Activated naive CD8-positive, alpha-beta T cell treated with anti-CD3 and anti-CD28 coated beads, Interleukin-2, amount 50 U/mL, for 24 hours (primary cell): ENCODE results near the gene LHB.
A peak's percentile ranks its signal among the peaks of the same experiment; 100 is the strongest.
"Not testable (repeated sequence)": the region's sequence is repeated elsewhere in the genome, so short reads cannot be mapped to it uniquely, and the experiment has no call there.

ENCODE experiments used
- ATAC-seq: fragments of 150-1000 bp; cut with Tn5 transposase; one replicate; pipeline ENCODE4 v1.10.0; 2021
- DNase-seq: peaks from one replicate; pipeline ENCODE4 v3.0.0; 2021
- H3K27ac Mint-ChIP-seq: one replicate; pipeline ENCODE4 v1.8.0; 2021; ENCODE audit warnings: mild to moderate bottlenecking, mixed read lengths
- H3K27me3 Mint-ChIP-seq: one replicate; pipeline ENCODE4 v1.8.0; 2021; ENCODE audit warnings: mixed read lengths
- H3K36me3 Mint-ChIP-seq: one replicate; pipeline ENCODE4 v1.8.0; 2021; ENCODE audit warnings: low read depth, mixed read lengths
- H3K4me1 Mint-ChIP-seq: one replicate; pipeline ENCODE4 v1.8.0; 2021; ENCODE audit warnings: mixed read lengths
- H3K4me3 Mint-ChIP-seq: one replicate; pipeline ENCODE4 v1.8.0; 2021; ENCODE audit warnings: mild to moderate bottlenecking, moderate library complexity, mixed read lengths
- H3K9me3 Mint-ChIP-seq: one replicate; pipeline ENCODE4 v1.8.0; 2021; ENCODE audit warnings: mixed read lengths

Gene LHB

GRCh38 chr19:49022116-49022515 is 5.2 kb upstream of the LHB start:
- Mint-ChIP-seq H3K4me1 (peaks cover 33% of the 10 kb centered on the region), H3K27ac (no peak overlapping the region), H3K27me3 (peaks cover 8% of the 10 kb centered on the region), H3K4me3 (no peak overlapping the region), H3K9me3 (no peaks in the 10 kb centered on the region), H3K36me3 (no peaks in the 10 kb centered on the region)
- ATAC-seq = no peak
- no peak for DNase-seq

GRCh38 chr19:49020931-49021895 is 4.3 kb upstream of the LHB start:
- H3K27me3 Mint-ChIP-seq = peaks cover 8% of the 10 kb centered on the region
- ATAC-seq (peak; percentile 9), DNase-seq (no peak)
- H3K4me3 Mint-ChIP-seq = no peak overlapping the region
- no peaks in the 10 kb centered on the region for H3K36me3 Mint-ChIP-seq
- peaks cover 33% of the 10 kb centered on the region for H3K4me1 Mint-ChIP-seq
- no peaks in the 10 kb centered on the region for H3K9me3 Mint-ChIP-seq
- H3K27ac Mint-ChIP-seq = peak overlapping the region; percentile 16

- H3K4me1 Mint-ChIP-seq = peaks cover 33% of the 10 kb centered on the region
- H3K9me3 Mint-ChIP-seq = no peaks in the 10 kb centered on the region
- ATAC-seq (no peak), DNase-seq (no peak)
- peaks cover 8% of the 10 kb centered on the region for H3K27me3 Mint-ChIP-seq
- H3K27ac Mint-ChIP-seq = no peak overlapping the region
- H3K4me3 Mint-ChIP-seq = no peak overlapping the region
- peaks cover 5% of the 10 kb centered on the region for H3K36me3 Mint-ChIP-seq
These were observed 3.5 kb upstream of the LHB start for GRCh38 chr19:49020342-49020741.

- Mint-ChIP-seq H3K4me3 (peak overlapping the region; percentile 72), H3K27ac (peak overlapping the region; percentile 22), H3K4me1 (peaks cover 33% of the 10 kb centered on the region), H3K36me3 (peaks cover 5% of the 10 kb centered on the region), H3K9me3 (no peaks in the 10 kb centered on the region), H3K27me3 (peaks cover 6% of the 10 kb centered on the region)
- peak; percentile 76 for DNase-seq
- ATAC-seq = peak; percentile 13
These were observed 2.5 kb upstream of the LHB start for GRCh38 chr19:49019242-49019932.

GRCh38 chr19:49018388-49019241 is 1.7 kb upstream of the LHB start:
- not testable (repeated sequence) for DNase-seq, H3K27me3 Mint-ChIP-seq, H3K36me3 Mint-ChIP-seq, H3K9me3 Mint-ChIP-seq
- Mint-ChIP-seq H3K27ac (peak overlapping the region; percentile 22), H3K4me1 (peaks cover 33% of the 10 kb centered on the region), H3K4me3 (peak overlapping the region; percentile 72)
- peak; percentile 9 for ATAC-seq

- Mint-ChIP-seq H3K4me1 (peaks cover 33% of the 10 kb centered on the region), H3K9me3 (no peaks in the 10 kb centered on the region), H3K36me3 (peaks cover 8% of the 10 kb centered on the region), H3K4me3 (peak overlapping the region; percentile 24), H3K27ac (no peak overlapping the region), H3K27me3 (peaks cover 6% of the 10 kb centered on the region)
- ATAC-seq (peak; percentile 71), DNase-seq (peak; percentile 69)
These were observed 918 bp upstream of the LHB start for GRCh38 chr19:49017666-49018351.

GRCh38 chr19:49016067-49016839 is 638 bp downstream of the LHB start:
- H3K36me3 Mint-ChIP-seq = peaks cover 11% of the 10 kb centered on the region
- peaks cover 25% of the 10 kb centered on the region for H3K4me1 Mint-ChIP-seq
- H3K4me3 Mint-ChIP-seq = no peak overlapping the region
- no peak for ATAC-seq
- no peaks in the 10 kb centered on the region for H3K9me3 Mint-ChIP-seq
- DNase-seq = no peak
- H3K27ac Mint-ChIP-seq = no peak overlapping the region
- H3K27me3 Mint-ChIP-seq = peaks cover 6% of the 10 kb centered on the region

GRCh38 chr19:49014870-49015255 is 2.0 kb downstream of the LHB start:
- Mint-ChIP-seq H3K27ac (no peak overlapping the region), H3K36me3 (peaks cover 13% of the 10 kb centered on the region), H3K4me1 (peaks cover 18% of the 10 kb centered on the region), H3K9me3 (no peaks in the 10 kb centered on the region), H3K27me3 (peaks cover 6% of the 10 kb centered on the region), H3K4me3 (no peak overlapping the region)
- DNase-seq = no peak
- ATAC-seq = no peak

- DNase-seq (no peak), ATAC-seq (no peak)
- no peaks in the 10 kb centered on the region for H3K9me3 Mint-ChIP-seq
- peaks cover 14% of the 10 kb centered on the region for H3K4me1 Mint-ChIP-seq
- peaks cover 13% of the 10 kb centered on the region for H3K36me3 Mint-ChIP-seq
- H3K27ac Mint-ChIP-seq = no peak overlapping the region
- peaks cover 5% of the 10 kb centered on the region for H3K27me3 Mint-ChIP-seq
- no peak overlapping the region for H3K4me3 Mint-ChIP-seq
These were observed 2.6 kb downstream of the LHB start for GRCh38 chr19:49014123-49014869.

- Mint-ChIP-seq H3K36me3 (peaks cover 21% of the 10 kb centered on the region), H3K4me1 (no peaks in the 10 kb centered on the region), H3K27ac (no peak overlapping the region), H3K4me3 (no peak overlapping the region), H3K9me3 (no peaks in the 10 kb centered on the region), H3K27me3 (no peaks in the 10 kb centered on the region)
- DNase-seq (no peak), ATAC-seq (no peak)
These were observed 5.7 kb downstream of the LHB start for GRCh38 chr19:49011194-49011593.

GRCh38 chr19:49010453-49010852 is 6.4 kb downstream of the LHB start:
- Mint-ChIP-seq H3K4me3 (no peak overlapping the region), H3K9me3 (no peaks in the 10 kb centered on the region), H3K27ac (no peak overlapping the region), H3K4me1 (no peaks in the 10 kb centered on the region), H3K36me3 (peaks cover 17% of the 10 kb centered on the region), H3K27me3 (no peaks in the 10 kb centered on the region)
- no peak for DNase-seq
- no peak for ATAC-seq

- H3K4me3 Mint-ChIP-seq = no peak overlapping the region
- no peak for DNase-seq
- H3K9me3 Mint-ChIP-seq = no peaks in the 10 kb centered on the region
- peaks cover 21% of the 10 kb centered on the region for H3K36me3 Mint-ChIP-seq
- no peaks in the 10 kb centered on the region for H3K4me1 Mint-ChIP-seq
- no peak overlapping the region for H3K27ac Mint-ChIP-seq
- ATAC-seq = no peak
- no peaks in the 10 kb centered on the region for H3K27me3 Mint-ChIP-seq
These were observed 7.1 kb downstream of the LHB start for GRCh38 chr19:49009828-49010227.

GRCh38 chr19:49006905-49007304 is 10.0 kb downstream of the LHB start:
- no peak overlapping the region for H3K4me3 Mint-ChIP-seq
- H3K4me1 Mint-ChIP-seq = no peaks in the 10 kb centered on the region
- H3K36me3 Mint-ChIP-seq = peaks cover 23% of the 10 kb centered on the region
- no peaks in the 10 kb centered on the region for H3K9me3 Mint-ChIP-seq
- H3K27me3 Mint-ChIP-seq = no peaks in the 10 kb centered on the region
- ATAC-seq (no peak), DNase-seq (no peak)
- H3K27ac Mint-ChIP-seq = no peak overlapping the region
